HK-2 (cell line): ENCODE results near the gene STRA8.
"Not testable (repeated sequence)": the region's sequence is repeated elsewhere in the genome, so short reads cannot be mapped to it uniquely, and the experiment has no call there.

Source experiments
- DNase-seq: peaks from one replicate; pipeline ENCODE4 v3.0.0-alpha.2; 2018; ENCODE audit not compliant: unreplicated experiment

The STRA8 gene

GRCh38 chr7:135204876-135205275 lies 28.8 kb upstream of the STRA8 start:
- DNase-seq: no peak

GRCh38 chr7:135205850-135206249 lies 27.8 kb upstream of the STRA8 start:
- DNase-seq: no peak

- no peak for DNase-seq
These were observed 26.7 kb upstream of the STRA8 start for GRCh38 chr7:135206941-135207391.

GRCh38 chr7:135207406-135208101 lies 26.1 kb upstream of the STRA8 start:
- DNase-seq: no peak

- DNase-seq: no peak
These were observed 25.4 kb upstream of the STRA8 start for GRCh38 chr7:135208102-135208793.

GRCh38 chr7:135209225-135209834 lies 24.3 kb upstream of the STRA8 start:
- DNase-seq: no peak

GRCh38 chr7:135210888-135211178 lies 22.8 kb upstream of the STRA8 start:
- DNase-seq: no peak

GRCh38 chr7:135211179-135211945 lies 22.3 kb upstream of the STRA8 start, which contains the start of gene WDR91:
Gene WDR91, minus strand, starts transcription at chr7:135211526. Its CDS starts 24 bp downstream, at chr7:135211502.
- DNase-seq: peak; percentile 97

- DNase-seq: not testable (repeated sequence)
These were observed 21.5 kb upstream of the STRA8 start for GRCh38 chr7:135211946-135212685.

GRCh38 chr7:135213831-135214230 lies 19.8 kb upstream of the STRA8 start:
- DNase-seq: no peak

- DNase-seq: no peak
These were observed 18.5 kb upstream of the STRA8 start for GRCh38 chr7:135215180-135215579.

GRCh38 chr7:135215698-135216097 lies 17.9 kb upstream of the STRA8 start:
- DNase-seq: no peak

- DNase-seq: no peak
These were observed 15.8 kb upstream of the STRA8 start for GRCh38 chr7:135217645-135218509.

- no peak for DNase-seq
These were observed 9.6 kb upstream of the STRA8 start for GRCh38 chr7:135224027-135224426.

- DNase-seq: no peak
These were observed 2.0 kb upstream of the STRA8 start for GRCh38 chr7:135231686-135232085.

GRCh38 chr7:135232087-135232486 lies 1.6 kb upstream of the STRA8 start:
- no peak for DNase-seq

GRCh38 chr7:135232720-135233119 lies 918 bp upstream of the STRA8 start:
- no peak for DNase-seq

- not testable (repeated sequence) for DNase-seq
These were observed 457 bp downstream of the STRA8 start for GRCh38 chr7:135234095-135234494.

GRCh38 chr7:135234727-135235126 lies 1.1 kb downstream of the STRA8 start:
- no peak for DNase-seq

- no peak for DNase-seq
These were observed 2.2 kb downstream of the STRA8 start for GRCh38 chr7:135235841-135236240.

GRCh38 chr7:135236727-135237126 lies 3.1 kb downstream of the STRA8 start:
- peak; percentile 33 for DNase-seq
